Right forelimb (tissue), 1 donor: ENCODE data around the gene ALLC.

Experiments
- DNase-seq: peaks from one replicate; pipeline ENCODE4 v3.0.0-alpha.2; 2018

Gene ALLC

GRCh38 chr2:3680548-3681345 lies 22.7 kb downstream of the ALLC start:
- no peak for DNase-seq

DNA sequence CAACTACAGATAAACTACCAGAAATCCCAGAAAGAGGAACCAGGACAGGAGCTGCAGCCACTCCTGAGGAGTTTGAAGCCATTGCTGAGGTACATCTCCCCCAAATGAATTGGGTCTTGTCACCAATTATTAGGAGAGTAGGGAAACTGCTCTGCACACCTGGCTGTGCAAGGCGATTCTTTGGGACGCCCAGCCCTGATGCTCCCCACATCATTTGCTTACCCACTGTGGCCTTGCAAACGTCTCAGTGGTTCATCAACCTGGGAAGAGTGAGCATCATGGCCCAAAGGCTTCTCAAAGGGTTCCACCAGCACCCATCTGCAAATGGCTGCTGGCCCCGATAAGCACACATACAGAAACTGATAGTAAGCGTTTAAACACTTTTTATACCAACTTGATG lies 23.6 kb downstream of the ALLC start:
- DNase-seq: no peak

DNA sequence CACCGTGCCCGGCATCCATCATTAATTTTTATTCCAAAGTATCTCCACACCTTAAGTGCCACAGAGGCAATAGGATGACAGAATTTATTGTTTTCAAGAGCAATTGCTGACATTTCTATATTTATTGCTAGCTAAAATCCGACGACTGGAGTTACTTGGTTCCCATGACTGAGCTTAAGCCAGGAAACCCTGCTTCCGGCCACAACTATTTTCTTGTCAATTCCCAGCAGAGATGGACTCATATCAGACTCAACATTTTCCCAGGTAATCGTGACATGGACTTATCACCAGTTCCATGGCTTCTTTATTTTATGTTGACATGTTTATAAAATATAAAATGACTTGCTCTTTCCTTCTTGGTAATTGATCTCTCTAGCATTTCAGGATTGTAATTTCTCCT lies 24.8 kb downstream of the ALLC start:
- no peak for DNase-seq

DNA sequence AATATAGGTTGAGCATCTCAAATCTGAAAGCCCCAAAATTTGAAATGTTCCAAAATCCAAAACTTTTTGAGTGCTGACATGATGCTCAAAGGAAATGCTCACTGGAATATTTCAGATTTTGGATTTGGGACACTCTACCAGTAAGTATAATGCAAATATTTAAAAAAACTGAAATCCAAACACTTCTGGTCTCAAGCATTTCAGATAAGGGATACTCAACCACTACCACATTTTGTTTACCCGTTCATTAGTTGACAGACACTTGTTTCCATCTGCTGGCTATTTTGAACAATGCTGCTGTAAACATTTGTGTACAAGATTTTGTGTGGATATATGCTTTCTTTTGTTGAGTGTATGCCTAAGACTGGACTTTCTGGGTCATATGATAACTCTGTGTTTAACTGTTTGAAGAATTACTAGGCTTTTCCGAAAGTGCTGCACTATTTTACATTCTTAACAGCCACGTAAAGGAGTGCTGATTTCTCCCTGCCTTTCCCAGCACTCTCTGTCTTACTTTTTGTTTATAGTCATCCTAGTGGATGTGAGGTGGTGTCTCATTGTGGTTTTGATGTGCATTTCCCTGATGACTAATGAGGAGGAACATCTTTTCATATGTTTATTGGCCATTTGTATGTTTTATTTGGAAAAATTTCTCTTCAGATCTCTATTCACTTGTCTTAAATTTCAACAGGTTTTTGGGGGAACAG lies 25.9 kb downstream of the ALLC start:
- no peak for DNase-seq

DNA sequence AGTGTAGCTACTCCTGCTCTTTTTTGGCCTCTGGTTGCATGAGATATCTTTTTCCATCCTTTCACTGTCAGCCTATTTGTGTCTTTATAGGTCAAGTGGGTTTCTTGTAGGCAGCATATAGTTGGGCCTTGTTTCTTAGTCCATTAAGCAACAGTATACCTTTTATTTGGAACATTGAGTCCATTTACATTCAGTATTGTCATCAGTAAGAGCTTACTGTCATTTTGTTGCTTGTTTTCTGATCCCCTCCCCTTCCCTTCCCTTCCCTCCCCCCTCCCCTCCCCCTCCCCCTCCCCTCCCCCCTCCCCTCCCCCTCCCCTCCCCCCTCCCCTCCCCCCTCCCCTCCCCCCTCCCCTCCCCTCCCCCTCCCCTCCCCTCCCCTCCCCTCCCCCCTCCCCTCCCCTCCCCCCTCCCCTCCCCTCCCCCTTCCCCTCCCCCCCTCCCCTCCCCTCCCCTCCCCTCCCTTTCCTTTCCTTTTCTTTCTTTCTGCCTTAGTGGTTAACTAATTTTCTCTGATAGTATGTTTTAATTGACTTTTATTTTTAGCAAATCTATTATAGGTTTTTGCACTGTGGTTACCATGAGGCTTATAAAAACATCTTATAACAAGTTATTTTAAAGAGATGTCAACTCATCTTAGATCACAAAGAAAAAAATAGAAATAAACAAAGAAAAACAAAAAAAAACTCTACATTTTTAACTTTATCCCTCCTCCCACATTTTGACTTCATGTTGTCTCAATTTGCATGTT lies 32.2 kb downstream of the ALLC start:
- DNase-seq: no peak

DNA sequence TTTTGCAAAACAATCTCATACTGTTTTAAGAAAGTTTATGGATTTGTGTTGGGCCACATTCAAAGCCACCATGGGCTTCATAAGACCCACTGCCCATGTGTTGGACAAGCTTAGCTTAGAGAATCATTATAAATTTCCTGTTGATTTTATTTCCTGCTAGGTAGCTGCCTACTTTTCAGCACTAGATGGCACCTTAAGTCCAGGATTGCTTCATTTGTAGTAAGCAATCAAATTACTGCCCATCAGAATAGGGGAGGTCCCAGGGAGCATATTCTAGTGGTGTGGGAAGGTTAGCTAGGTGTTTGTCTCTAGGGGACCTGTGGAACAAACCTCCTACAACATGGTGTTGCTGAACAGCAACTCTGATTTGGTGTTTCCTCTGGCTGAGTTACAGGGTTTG lies 34.4 kb downstream of the ALLC start:
- no peak for DNase-seq

- DNase-seq: no peak
These were observed 38.5 kb downstream of the ALLC start for GRCh38 chr2:3696545-3696944.

GRCh38 chr2:3701071-3701470 lies 43.1 kb downstream of the ALLC start:
- no peak for DNase-seq

GRCh38 chr2:3703236-3703756 lies 45.3 kb downstream of the ALLC start, which contains the start of gene DCDC2C:
Gene DCDC2C (plus strand): TSS chr2:3703575. CDS start chr2:3703752, 177 bp downstream.
- DNase-seq: no peak

- no peak for DNase-seq
These were observed 45.9 kb downstream of the ALLC start for GRCh38 chr2:3703757-3704355.

DNA sequence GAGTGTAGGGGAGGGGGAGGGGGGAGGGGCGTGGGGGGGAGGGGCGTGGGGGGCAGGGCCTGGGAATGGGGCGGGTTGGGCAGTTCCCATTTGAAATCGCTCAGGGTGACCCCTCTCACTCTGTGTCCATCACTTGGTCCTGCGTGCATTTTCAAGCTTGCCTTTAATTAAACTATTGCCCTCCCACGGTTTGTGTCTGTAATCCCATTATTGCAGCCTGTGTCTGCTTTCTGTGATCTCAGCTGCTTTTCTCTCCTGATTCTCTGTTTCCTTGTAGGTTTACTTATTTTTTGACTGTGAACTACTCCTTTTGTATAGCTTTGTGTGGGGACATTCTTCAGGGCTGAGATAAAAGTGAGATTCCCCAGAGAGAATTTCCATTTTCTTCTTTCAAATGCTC lies 46.7 kb downstream of the ALLC start:
- no peak for DNase-seq

GRCh38 chr2:3705782-3706181 lies 47.8 kb downstream of the ALLC start:
- DNase-seq: no peak

DNA sequence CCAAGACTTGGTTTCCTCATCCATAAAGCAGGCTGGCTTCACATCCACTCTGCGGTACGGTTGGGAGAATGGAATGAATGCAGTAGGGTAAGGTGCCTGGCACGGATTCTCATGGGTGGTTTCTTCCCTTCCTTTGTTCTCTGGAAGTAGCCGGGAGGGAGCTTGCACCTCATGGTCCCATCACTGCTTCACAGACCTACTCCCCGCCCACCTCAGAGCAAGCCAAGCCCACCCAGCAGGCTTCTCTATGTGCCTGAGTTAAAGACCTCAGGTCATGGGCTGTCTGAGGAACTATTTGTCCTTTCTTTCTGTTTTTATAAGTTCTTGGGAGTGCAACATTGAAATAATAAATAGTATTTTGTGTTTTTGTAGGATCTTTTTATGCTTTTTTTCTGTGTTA lies 48.9 kb downstream of the ALLC start:
- DNase-seq: no peak

DNA sequence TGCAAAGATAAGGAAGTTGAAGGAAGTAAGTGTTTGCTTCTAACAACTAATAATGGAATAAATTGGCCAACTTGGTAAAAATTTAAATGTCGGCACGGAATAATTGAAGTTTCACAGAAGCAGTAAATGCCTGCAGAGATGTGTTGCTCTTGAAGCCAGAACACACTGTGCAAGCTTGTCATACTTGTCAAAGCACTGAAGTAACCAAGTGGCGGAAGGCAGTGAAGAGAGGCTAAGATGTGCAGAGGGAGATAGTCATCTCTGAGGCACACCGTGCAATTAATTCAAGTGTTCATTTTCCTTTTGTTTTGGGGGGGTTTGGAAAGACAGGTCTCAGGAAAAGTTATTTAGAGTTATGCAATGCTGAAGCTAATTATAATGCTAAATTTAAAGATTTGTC lies 50.6 kb downstream of the ALLC start:
- no peak for DNase-seq

DNA sequence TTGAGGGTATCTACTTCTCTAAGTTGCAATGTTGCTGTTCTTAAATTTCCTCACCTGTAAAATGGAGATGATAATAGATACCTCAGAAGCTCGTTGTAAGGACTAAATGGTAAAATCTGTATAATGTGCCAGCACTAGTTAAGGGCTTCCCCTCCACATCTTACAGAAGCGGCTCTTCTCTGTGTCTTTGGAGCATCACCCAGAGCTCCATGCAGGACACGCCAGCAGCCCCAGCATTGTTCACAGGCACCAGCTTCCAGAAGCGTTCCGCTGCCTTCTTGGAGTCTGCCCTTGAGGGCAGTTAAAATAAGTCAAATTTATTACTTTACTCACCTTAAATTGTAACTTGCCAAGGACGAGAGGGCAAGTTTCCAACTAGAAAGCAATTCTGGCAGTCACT lies 51.2 kb downstream of the ALLC start:
- no peak for DNase-seq

DNA sequence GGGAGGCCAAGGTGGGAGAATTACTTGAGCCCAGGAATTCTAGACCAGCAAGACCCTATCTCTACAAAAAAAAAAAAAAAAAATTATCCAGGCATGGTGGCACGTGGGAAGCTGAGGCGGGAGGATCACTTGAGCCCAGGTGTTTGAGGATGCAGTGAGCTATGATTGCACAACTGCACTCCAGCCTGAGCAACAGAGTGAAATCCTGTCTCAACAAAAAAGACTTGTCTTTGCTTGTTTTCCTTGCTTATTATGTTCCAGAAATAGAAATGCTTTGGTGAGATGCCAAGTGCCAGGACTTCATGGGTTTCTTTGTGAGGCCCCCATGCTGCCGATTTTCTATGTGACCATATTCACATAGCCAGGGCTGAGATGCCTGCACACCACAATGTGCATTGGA lies 54.4 kb downstream of the ALLC start:
- DNase-seq: no peak

- DNase-seq: no peak
These were observed 55.0 kb downstream of the ALLC start for GRCh38 chr2:3712831-3713503.

DNA sequence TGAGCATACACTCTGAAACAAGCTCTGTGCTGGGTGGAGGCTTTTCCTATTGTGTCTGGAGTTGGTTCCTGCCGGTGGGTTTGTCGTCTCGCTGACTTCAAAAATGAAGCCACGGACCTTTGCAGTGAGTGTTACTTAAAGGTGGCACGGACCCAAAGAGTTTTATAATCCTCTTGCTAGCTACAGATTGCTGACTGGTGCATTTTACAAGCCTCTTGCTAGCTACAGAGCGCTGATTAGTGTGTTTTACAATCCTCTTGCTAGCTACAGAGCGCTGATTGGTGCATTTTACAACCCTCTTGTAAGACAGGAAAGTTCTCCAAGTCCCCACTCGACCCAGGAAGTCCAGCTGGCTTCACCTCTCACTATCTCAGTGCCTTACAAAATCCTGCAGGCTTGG lies 60.7 kb downstream of the ALLC start:
- DNase-seq: no peak

DNA sequence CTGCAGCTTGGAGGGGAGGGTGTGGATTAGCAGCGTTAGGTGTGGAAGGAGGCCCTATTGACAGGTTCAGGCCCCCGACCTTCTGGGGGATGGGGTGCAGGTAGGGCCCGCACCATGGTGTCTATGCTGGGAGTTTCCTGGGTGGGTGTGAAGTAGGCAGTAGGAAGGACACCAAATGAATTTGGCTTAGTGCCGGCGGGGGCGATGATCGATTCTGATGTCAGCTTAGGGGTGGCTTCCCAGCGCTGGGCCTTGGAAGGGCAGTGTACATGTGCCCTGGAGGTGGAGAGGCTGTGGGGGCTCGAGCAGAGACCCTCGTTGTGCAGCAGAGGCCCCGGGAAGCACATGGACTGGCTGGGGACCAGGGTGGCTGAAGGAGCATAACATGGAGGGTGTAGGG lies 67.0 kb downstream of the ALLC start:
- DNase-seq: no peak

- DNase-seq: no peak
These were observed 67.7 kb downstream of the ALLC start for GRCh38 chr2:3725458-3726250.

GRCh38 chr2:3726511-3726910 lies 68.5 kb downstream of the ALLC start:
- no peak for DNase-seq
